SK-N-SH (cell line): ENCODE data around the gene SLC8A1.

Source experiments
- EP300 ChIP-seq, 2 experiments: IDR thresholded peaks; 2 replicates each; pipeline versions ENCODE4 v1.4.0 to v1.6.1; 2012; ENCODE audit warnings: borderline replicate concordance in 1 of 2, low read depth in 1 of 2, low read length in 1 of 2
- NFIC ChIP-seq: IDR thresholded peaks from 2 replicates; pipeline ENCODE4 v1.4.0; 2012; ENCODE audit warnings: borderline replicate concordance
- NRF1 ChIP-seq: IDR thresholded peaks from 2 replicates; pipeline ENCODE4 v1.6.1; 2012; ENCODE audit warnings: low read depth, mild to moderate bottlenecking, low read length
- POLR2AphosphoS5 ChIP-seq: IDR thresholded peaks from 2 replicates; pipeline ENCODE4 v1.6.1; 2012; ENCODE audit warnings: low read depth, low read length
- TAF1 ChIP-seq: IDR thresholded peaks from 2 replicates; pipeline ENCODE4 v1.6.1; 2012; ENCODE audit warnings: low read depth, mild to moderate bottlenecking, low read length, moderate library complexity, borderline replicate concordance
- TF ChIP-seq, protein P1 (sequence below): fragments of 200-600 bp; sonication (generic); IDR thresholded peaks from 2 replicates; pipeline ENCODE4 v1.6.1; 2017; ENCODE audit warnings: antibody characterized with exemption, mild to moderate bottlenecking, moderate library complexity
- TF ChIP-seq, protein P2 (sequence below): IDR thresholded peaks from 2 replicates; pipeline ENCODE4 v1.6.1; 2012; ENCODE audit warnings: mild to moderate bottlenecking, low read depth, low read length, moderate library complexity
- TF ChIP-seq, protein P3 (sequence below): IDR thresholded peaks from 2 replicates; pipeline ENCODE4 v1.4.0; 2012; ENCODE audit warnings: low read depth

DNA sequence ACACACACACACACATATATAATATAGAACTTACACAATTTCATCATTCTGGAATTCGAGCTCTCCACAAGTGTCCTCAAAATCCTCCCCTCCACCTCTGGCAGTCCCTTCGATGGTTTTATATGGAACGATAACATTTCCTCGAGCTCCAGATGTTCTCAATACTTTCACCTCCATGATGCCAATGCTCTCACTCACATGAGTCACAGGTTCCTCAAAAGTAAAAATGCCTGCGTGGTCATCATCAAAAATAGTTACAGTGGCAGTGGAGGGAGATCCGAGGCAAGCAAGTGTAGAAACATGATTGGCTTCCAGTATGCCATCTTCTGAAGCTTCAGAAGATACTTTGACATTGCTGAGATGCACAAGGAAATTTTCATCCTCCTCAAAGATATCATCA is 23.5 kb downstream of the SLC8A1 start:
- no peak for TF ChIP-seq TAF1
- TF ChIP-seq, protein P1, sequence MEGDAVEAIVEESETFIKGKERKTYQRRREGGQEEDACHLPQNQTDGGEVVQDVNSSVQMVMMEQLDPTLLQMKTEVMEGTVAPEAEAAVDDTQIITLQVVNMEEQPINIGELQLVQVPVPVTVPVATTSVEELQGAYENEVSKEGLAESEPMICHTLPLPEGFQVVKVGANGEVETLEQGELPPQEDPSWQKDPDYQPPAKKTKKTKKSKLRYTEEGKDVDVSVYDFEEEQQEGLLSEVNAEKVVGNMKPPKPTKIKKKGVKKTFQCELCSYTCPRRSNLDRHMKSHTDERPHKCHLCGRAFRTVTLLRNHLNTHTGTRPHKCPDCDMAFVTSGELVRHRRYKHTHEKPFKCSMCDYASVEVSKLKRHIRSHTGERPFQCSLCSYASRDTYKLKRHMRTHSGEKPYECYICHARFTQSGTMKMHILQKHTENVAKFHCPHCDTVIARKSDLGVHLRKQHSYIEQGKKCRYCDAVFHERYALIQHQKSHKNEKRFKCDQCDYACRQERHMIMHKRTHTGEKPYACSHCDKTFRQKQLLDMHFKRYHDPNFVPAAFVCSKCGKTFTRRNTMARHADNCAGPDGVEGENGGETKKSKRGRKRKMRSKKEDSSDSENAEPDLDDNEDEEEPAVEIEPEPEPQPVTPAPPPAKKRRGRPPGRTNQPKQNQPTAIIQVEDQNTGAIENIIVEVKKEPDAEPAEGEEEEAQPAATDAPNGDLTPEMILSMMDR, result no peak
- TF ChIP-seq EP300 (IDR thresholded peaks at IDR 0.05; ENCODE audit: borderline replicate concordance in 1 of 2, low read depth in 1 of 2, low read length in 1 of 2), result no peak
- TF ChIP-seq, protein P2, sequence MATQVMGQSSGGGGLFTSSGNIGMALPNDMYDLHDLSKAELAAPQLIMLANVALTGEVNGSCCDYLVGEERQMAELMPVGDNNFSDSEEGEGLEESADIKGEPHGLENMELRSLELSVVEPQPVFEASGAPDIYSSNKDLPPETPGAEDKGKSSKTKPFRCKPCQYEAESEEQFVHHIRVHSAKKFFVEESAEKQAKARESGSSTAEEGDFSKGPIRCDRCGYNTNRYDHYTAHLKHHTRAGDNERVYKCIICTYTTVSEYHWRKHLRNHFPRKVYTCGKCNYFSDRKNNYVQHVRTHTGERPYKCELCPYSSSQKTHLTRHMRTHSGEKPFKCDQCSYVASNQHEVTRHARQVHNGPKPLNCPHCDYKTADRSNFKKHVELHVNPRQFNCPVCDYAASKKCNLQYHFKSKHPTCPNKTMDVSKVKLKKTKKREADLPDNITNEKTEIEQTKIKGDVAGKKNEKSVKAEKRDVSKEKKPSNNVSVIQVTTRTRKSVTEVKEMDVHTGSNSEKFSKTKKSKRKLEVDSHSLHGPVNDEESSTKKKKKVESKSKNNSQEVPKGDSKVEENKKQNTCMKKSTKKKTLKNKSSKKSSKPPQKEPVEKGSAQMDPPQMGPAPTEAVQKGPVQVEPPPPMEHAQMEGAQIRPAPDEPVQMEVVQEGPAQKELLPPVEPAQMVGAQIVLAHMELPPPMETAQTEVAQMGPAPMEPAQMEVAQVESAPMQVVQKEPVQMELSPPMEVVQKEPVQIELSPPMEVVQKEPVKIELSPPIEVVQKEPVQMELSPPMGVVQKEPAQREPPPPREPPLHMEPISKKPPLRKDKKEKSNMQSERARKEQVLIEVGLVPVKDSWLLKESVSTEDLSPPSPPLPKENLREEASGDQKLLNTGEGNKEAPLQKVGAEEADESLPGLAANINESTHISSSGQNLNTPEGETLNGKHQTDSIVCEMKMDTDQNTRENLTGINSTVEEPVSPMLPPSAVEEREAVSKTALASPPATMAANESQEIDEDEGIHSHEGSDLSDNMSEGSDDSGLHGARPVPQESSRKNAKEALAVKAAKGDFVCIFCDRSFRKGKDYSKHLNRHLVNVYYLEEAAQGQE, result no peak
- TF ChIP-seq POLR2AphosphoS5, result no peak
- TF ChIP-seq NRF1, result no peak
- TF ChIP-seq NFIC, result no peak
- TF ChIP-seq, protein P3, sequence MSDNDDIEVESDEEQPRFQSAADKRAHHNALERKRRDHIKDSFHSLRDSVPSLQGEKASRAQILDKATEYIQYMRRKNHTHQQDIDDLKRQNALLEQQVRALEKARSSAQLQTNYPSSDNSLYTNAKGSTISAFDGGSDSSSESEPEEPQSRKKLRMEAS, result no peak
